Right lobe of liver (tissue), 4 donors: Measurements from ENCODE around the gene DYNC1I1.

Experiments used
- CTCF ChIP-seq, 4 donors: fragments of 200-600 bp in 3 of 4; fragments of 450-650 bp in 1 of 4; IDR thresholded peaks; one replicate each; pipeline versions ENCODE4 v1.5.1 to v1.8.0; 2016 to 2022; ENCODE audit warnings: antibody characterized with exemption in 4 of 4, mild to moderate bottlenecking in 2 of 4
- POLR2A ChIP-seq: fragments of 450-650 bp; IDR thresholded peaks from one replicate; pipeline ENCODE4 v1.6.1; 2017; ENCODE audit warnings: antibody characterized with exemption, mild to moderate bottlenecking
- donor health status: DM: no; HTN: no; CAD: no.
- donor health status: DM: no; HTN: no; CAD: no.
- donor health status: DM: no; HTN: yes; CAD: no.

GRCh38 chr7:95843286-95843685 lies 70.9 kb downstream of the DYNC1I1 start:
- TF ChIP-seq POLR2A (no peak), CTCF (IDR thresholded peaks at IDR 0.05) (no peak)
